Muscle of arm (tissue), 12 donors: ENCODE data around the gene UBQLN4. TPM values are rescaled to one million over a fixed set of nuclear protein-coding genes. Genes with fewer than 3 reads are reported as not detected.
"Not testable (repeated sequence)": the region's sequence is repeated elsewhere in the genome, so short reads cannot be mapped to it uniquely, and the experiment has no call there.

Source experiments
- DNase-seq: peaks from one replicate; pipeline ENCODE4 v3.0.0-alpha.2; 2013
- polyA plus RNA-seq, 12 donors: library from polyadenylated mRNA; unstranded; fragments of 120-200 nt; gene quantifications; one replicate each; pipeline ENCODE4 v1.2.1, GENCODE V29; 2013; ENCODE audit not compliant: insufficient read length in 12 of 12

The UBQLN4 gene
- polyA plus RNA-seq, 12 donors, result 40.2 to 55.3 (median 47.1) TPM; not detected in 1

DNA sequence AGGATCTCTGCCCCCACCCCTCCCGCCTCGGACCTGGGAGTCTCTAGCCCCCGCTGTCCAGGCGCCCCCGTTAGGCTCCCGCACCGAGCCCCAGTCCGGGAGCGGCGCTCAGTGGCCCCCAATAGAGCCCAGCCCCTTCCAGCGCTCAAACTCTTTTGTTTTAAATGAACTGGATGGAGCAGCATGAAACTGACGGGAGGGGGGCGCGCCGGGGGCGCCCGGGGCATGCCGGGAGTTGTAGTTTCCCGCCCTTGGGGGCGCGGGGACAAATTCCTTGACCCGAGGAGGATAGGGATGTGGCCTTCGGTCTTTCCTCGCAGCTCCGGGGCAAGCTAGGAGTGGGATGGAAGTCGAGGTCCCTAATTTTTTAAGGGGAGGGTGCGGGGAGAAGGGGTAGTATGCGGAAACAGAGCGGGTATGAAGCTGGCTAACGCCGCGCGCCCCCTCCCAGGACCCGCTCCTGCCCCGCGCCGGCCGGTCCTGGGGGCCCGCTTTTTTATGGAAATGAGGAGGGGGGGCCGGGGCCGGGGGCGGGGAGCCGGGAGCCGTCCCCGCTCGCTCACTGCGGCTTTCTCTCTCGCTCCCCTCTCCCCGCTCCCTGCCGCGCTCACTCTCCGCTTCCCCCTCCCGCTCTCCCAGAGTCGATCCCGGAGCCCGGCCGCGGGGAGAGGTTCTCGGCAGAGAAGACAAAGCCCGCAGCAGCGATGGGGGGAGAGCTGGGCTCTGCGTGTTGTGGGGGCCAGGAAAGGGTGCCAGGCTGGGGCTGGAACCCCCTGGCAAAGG, 28.9 kb upstream of the UBQLN4 start, which contains the start of gene MEX3A:
Gene MEX3A, minus strand, starts transcription at position 157 of the 783 bp plus-strand sequence. CDS start 467 bp downstream, outside the sequence.
- peak; percentile 92 for DNase-seq

DNA sequence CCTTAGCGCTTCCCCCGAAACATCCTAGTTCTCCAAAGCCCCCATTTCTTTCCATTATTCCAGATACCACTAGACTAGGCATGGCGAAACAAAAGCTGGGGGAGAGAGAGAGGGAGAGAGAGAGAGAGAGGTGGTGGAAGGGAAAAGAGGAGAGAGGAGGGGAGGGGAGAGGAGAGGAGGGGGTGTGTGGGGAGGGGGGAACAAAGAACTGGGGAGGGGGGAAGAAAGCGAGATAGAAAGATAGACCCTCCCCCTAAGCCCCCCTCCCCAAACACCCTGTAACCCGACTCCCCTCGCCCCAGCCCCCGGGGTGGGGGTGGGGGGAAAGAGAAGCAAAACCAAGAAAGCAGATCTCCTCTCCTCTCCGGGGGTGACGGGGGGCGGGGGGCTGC, 28.3 kb upstream of the UBQLN4 start:
- DNase-seq, result no peak

DNA sequence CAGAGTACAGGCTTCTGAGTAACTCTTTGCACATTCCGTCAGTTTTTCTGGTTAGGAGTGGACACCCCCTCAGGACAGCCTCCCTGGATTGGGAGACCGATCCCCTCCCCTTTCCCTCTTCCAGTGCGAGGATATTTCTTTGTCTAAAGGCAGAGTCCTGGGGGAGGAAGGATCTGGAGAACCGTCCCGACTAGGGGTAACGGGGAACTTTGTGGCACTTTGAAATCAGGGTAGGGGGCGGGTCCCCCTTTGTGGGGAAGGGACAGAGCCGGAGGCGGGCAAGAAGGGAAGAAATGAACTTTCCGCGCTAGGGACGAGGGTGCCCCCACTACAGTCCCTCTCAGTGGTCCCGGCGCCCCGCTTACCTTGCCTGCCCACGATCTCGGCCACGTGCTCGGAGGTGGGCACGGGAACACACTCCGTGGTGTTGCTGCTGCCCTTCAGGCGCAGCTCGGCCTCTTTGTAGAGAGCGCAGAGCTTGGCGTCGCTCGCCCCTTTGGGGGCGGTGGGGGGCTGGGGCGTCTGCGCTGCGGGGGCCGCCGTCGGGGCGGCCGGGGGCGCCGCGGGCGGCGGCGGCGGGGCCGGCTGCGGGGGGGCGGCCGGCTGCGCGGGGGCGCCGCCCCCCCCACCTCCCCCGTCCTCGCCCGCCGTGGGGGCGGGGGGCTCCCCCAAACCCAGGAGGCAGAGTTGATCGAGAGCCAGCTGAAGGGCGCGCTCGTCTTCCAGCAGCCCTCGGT, 27.8 kb upstream of the UBQLN4 start:
- DNase-seq, result no peak

DNA sequence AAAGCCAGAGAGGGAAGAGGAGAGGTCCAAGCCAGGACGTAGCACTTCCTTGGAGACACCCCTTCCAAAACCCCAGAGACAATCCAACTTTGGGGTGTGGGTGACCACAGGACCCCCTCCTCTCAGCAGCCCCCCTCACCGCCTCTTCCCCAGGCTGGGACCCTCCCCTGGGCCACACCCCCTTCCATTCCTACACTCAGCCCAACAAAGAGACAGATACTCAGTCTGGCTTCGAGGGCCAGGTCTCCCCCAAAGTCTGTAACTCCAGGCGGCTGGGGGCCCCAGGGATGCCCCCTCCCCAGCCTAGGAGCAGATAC, 27.2 kb upstream of the UBQLN4 start:
- no peak for DNase-seq

DNA sequence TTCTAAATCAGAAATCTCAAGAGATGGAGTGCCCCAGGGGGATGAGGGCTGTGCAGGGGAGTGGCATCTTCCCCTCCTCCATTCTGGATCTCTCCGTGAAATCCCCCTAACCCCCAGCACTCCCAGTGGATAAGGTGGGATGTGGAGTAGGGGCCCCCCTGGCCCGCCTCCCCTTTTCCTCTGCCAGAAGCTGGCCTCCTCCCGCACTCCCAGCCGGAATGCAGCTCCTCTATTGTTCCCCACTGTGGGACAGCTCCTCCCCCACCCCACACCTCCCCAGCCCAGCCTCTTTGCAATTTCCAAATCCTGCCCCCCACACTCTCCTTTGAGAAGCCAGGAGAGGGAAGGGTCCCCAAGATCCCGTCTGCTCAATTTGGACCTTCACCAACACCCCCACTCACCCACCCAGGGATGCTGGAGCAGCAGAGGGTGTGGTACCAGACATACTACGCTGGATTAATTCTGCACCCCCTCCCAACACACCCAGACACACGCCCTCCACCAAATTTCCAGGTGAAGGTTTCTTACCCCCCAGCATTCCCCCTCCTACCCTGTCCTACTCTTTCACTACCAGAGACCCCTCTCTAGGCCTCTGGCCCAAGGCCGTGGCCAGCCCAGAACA, 26.8 kb upstream of the UBQLN4 start:
- no peak for DNase-seq

DNA sequence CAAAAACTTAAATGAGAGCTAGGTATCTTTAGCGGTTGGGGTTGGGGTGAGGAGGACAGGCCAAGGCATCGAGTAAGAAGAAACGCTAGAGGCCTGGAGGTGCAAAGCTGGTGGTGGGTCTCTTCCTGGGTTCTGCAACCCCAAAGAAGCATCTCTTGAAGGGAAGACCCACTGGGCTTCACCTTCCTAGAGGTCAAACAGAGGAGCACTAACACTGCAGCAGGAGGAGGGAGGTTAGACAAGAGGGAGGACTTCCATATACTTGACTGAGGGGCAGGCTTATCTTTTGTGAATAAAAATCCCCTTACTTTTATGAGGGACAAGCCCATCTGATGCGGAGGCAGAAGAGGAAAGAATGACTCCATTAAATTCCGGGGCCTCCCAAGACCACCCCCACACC, 26.2 kb upstream of the UBQLN4 start:
- no peak for DNase-seq

DNA sequence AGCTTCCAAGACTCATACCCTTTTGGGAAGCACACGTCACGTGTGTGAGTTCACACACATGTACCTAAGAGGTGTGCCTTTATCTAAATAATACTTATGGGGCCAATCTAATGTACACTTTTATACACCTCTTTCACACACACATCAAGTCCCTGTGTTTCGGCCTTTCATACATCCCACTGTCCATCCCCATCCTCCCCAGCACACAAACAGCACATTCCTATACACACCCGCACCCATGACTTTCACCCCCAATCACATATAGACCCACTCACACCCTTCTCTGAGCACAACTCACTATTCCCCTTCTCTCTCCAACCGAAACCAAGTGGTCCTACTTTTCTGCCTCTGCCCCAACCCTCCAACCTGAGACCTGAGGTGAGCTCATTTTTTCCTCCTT, 25.1 kb upstream of the UBQLN4 start:
- no peak for DNase-seq

DNA sequence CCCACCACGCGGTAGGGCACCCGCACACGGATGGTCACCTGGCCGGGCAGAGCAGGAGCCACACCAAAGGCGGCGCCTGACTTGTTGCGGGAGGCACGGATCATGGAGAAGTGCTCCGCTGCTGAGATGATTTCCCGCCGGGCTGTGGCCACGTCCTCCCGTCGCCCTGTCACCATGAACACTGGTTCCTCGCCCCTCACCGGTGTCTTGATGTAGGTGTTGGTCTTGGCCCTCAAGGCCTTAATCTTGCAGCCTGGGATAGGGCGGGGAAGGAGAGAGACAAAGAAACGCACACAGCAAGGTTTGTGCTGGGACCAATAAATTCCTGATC, 23.8 kb upstream of the UBQLN4 start:
- DNase-seq, result no peak

DNA sequence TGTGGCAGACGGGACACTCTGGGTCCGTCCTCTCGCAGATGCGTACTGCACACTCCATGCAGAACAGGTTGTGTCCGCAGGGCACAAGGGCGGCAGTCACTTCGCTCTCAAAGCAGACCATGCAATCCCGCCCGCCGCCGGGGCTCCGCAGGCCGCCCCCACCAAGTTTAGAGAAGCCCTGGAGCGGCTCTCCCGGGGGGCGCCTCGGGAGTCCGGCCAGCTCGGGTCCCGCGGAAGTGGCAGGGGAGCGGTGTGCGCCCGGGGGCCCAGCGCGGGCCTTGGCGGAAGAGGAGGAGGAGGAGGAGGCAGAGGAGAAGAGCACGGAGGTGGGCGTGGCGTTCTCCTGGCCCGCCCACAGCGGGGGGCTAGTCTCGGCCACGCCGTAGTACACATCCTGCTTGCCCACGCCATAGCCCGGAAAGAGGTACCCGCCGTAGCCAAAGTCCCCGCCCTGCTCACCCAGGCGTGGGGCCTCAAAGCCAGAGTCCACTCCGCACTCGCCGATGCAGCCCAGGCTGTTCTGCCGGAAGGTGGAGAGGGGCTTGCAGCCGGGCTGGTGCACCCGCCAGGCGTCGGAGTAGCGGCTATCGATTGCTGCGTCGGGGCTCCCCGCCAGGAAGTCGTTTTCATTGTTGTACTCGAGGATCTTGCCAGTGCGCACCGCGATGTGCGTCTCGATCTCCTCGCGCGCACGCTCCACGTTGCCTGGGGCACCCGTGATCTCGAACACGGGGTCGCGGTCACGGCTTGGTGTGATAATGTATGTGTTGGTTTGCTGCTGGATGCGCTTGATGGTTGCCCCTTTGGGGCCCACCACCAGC, 23.2 kb upstream of the UBQLN4 start:
- DNase-seq, result no peak

DNA sequence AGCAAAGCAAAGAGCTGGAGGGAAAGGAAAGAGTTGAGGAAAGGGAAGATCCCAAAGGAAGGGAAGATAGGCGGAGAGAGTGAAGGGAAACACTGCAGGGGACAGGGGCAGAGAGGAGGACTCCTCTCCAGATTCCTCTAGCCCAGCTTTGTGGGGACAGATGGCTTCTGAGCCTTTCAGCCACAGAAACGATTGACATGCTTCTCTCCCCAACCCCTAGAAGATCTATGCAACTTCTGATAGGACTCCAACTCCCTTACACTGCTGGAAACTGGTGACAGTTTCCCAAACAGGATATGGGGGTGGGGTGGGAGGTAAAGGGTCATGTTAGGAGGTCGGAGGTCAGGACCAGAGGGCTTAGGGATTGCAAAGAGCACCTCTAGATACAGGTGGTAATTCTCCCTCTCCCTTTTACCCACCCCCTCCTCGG, 22.2 kb upstream of the UBQLN4 start:
- DNase-seq, result no peak

DNA sequence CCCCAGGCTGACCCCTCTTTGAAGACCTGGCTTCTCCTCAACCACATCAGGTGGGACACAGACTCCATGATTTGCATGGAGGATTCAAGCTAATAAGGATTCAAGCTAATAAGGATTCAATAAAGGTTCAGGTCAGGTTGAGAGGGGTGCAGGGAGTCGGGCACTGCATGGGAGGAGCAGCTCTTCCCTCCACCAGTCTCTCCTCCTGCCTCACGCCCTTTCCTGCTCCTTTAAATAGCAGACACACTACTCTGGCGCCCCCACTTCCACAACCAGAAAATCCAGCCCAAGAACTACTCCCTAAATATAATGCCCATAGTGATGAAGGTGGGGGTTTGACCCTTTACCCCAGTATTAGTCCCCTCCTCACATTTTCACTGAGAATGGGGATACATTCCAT, 21.6 kb upstream of the UBQLN4 start:
- no peak for DNase-seq

DNA sequence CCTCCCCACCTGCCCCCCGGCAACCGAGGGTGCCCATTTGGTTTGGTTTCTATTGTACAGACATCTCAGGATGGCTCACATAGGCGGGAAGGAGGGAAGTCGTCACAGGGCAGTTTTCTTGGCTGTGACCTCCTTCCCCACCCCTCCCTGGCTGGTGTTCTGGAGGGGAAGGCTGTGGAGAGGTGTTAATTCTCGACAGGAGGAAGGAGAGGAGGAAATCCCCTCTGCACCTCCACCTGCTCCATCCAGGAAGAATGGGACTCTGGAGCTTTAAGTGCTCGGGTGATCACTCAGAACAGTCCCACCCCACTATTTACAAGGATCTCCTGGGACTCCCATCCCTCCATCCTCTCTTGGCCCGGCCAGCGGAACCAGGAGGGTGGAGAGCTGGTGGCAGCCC, 21.1 kb upstream of the UBQLN4 start:
- no peak for DNase-seq

DNA sequence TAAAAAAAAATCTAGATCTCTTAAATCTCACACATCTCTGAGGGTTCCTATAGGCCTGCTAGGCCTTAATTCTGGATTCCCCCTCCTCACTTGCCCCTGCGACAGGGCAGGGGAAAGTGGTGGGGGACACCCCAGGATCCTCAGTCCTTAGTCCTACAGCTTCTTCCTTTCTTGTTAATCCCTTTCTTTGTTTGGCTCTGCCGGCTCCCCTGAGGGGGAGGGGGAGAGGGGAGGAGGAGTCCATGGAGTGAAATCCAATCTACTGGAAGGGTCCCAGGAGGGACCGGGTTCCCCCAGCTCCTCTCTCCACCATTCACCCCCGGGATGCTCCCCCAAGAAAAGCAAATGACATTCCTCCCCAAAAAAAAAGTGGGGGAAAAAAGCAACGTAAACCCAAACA, 20.1 kb upstream of the UBQLN4 start:
- no peak for DNase-seq

DNA sequence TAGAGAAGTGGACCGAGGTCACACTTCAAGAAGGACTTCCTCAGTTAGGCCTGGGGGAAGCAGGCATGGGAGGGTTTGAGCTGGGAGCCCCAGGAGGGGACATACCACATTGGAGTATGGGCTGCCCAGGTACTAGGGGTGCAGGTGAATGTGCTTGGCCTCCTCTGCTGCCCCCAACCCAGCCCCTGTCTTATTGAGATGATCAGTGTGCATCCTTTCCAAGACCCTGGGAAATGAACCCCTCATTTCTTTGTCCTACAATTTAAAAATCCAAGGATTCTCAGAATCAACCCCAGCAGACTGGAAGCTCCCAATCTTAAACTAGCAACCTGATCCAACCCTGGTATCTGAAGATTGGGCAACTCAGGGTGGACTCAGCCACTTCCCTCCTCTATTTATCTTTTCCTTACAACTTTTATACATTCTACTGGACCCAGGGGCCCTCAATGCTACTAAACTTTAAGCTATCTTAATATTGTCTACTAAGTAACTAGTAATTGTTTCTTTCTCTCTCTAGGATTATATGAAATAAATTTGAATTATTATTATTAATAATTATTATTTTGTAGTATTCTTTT, 19.6 kb upstream of the UBQLN4 start:
- DNase-seq, result no peak

DNA sequence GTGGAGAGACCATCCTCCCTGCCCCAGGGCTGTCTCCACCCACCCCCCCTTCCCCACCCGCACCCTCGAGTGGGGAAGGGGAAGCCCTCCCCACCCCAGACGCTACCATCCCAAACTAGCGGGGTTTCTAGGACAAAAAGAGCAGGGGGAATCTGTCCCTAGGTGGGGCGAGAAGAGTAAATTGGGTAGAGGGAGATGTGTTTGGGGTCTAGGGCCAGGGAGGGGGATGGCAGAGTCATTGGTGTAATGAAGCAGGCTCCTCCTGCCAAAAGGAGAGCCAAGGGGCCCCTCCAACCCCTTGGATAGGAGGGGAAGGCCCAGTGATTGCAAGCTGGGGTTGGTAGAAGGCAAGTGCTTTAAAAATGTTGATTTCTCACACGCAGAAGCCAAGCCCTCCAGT, 18.7 kb upstream of the UBQLN4 start:
- DNase-seq, result no peak

DNA sequence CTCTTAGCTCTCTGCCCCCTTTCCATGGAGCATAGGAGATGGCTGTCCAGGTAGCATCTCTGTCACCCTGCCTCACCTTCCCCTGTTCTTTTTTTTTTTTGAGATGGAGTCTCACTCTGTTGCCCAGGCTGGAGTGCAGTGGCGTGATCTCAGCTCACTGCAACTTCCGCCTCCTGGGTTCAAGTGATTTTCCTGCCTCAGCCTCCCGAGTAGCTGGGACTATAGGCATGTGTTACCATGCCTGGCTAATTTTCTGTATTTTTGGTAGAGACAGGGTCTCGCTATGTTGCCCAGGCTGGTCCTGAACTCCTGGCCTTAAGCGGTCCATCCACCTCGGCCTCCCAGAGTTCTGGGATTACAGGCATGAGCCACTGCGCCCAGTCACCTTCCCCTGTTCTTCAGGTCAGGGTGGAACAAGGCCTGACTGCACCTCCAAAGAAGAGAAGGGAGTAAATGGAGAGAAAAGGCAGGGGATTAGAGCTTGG, 17.8 kb upstream of the UBQLN4 start:
- not testable (repeated sequence) for DNase-seq

DNA sequence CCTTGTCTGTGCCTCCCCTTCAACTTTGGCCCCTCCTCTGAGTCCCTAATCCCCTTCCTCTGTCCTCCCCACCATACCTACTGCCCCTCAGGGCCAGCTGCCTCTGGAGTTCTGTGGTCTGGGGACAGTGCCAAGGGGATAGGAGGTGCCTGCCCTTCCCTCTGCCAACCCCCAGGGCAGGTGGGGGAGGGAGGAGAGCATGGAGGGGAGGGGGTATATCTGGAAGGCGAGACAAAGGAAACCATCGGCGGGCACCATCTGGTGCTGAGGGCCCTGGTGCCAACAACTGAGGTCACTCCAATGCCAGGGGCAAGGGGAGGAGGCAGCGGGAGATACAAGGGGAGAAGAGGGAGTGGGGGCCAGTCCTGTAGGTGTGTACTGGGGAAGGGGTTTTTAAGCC, 16.9 kb upstream of the UBQLN4 start:
- DNase-seq, result no peak

DNA sequence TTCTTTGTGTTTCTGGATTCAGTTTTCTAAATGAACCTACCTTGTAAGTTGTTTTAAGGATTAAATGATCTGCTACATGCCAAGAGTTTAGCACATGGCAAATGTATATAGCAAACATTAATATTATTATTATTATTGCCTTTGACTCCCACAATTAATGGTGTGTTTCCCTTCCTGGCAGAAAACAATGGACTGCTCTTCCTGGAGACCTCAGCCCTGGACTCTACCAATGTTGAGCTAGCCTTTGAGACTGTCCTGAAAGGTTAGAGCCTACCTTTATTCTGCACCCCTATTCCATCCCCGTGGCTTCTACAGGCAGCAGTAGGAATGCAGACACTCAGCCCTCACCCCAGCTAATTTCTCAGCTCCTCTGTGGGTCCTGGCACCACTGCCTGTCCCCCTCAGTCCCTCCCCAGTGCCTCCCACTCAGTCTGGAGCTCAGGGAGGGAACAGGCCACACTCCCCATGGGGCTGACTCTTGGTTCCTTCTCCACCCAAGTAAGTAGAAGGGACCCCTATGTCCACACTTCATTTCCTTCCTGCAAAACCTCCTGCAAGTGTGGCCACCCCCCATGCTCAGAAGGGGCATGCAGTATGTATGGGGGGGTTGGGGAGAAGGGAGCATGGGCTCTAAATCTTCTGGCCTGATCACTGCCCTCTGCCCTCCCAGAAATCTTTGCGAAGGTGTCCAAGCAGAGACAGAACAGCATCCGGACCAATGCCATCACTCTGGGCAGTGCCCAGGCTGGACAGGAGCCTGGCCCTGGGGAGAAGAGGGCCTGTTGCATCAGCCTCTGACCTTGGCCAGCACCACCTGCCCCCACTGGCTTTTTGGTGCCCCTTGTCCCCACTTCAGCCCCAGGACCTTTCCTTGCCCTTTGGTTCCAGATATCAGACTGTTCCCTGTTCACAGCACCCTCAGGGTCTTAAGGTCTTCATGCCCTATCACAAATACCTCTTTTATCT, 16.2 kb upstream of the UBQLN4 start:
- no peak for DNase-seq

DNA sequence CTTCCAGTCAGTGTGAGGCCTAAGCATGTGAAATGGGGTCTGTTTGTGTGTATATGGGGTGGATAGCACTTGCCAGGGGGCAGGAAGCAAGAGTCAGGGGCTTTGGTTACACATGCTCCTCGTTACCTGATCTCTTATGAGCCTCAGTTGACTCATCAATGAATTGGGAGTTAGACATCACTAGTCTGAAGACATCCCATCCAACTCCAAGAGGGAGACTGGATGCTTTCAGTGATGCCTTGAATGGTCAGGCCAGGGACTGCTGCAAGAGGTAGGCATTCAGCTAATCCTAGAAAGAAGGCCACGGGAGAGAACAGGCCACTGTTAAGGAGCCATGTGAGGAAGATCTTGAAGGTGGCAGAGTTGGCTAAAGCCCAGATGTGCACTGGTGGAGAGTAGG, 13.7 kb upstream of the UBQLN4 start:
- DNase-seq, result no peak

DNA sequence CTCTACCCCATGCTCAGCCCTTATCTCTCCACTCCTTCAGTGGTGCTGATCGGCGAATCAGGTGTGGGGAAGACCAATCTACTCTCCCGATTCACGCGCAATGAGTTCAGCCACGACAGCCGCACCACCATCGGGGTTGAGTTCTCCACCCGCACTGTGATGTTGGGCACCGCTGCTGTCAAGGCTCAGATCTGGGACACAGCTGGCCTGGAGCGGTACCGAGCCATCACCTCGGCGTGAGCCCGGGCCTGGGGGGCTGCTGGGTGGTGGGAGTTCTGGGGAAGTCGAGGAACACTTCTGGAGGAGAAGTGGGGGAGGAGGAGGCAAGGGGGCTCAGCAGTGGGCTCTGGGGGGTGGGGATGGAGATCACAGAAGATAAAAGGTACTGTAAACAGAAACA, 12.3 kb upstream of the UBQLN4 start:
- no peak for DNase-seq

DNA sequence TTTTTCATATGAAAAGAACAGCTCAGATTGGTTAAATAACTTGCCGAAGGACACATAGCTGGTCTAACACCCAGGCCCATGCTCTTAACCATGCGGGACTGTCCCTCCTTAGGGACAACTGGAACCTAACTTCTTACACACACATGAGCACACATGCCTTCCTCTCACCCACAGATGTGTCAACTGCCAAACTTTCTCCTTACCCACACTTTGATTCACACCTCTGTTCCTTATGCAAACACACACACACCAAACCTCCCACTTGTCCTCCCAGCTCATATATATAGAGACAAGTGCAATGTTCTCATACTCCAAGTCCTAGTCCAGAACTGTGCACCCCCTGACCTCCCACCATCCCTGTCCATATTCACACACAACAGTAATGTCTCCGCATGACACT, 11.6 kb upstream of the UBQLN4 start:
- no peak for DNase-seq
